A673 (cell line): ENCODE measurements around the gene BRAF.

ENCODE experiments used
- EZH2 ChIP-seq: fragments of 200-600 bp; sonication (generic); IDR thresholded peaks from 2 replicates; pipeline ENCODE4 v1.6.1; 2017; ENCODE audit warnings: borderline replicate concordance, low read depth, mild to moderate bottlenecking, mixed read lengths, antibody characterized with exemption, low read length; ENCODE audit not compliant: poor library complexity, severe bottlenecking
- TF ChIP-seq, protein P1 (sequence below): fragments of 300-800, 200-600 bp; sonication (generic); conservative IDR thresholded peaks from 2 replicates; pipeline ENCODE4 v1.5.1; 2017; ENCODE audit warnings: low read depth, mild to moderate bottlenecking, antibody characterized with exemption, low read length, moderate library complexity, mixed read lengths

DNA sequence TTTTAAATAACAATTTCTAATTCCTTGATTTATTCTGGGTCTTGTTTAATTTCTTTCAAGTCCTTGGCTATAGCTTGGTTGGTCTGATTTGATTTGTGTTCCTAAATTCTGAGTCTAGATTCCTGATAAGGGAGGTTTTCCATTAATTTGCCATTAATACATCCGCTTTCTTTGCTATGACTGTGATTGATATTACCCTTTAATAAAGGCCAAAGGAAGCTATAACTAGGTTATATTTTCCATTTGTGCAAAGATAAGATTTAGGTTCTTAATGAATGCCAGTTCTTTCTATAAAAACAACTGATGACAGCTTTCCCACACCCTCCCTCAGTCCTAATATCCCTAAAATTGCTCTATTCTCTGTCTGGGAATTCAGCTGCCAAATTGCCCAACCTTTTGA is 200.0 kb downstream of the BRAF start:
- TF ChIP-seq, protein P1, sequence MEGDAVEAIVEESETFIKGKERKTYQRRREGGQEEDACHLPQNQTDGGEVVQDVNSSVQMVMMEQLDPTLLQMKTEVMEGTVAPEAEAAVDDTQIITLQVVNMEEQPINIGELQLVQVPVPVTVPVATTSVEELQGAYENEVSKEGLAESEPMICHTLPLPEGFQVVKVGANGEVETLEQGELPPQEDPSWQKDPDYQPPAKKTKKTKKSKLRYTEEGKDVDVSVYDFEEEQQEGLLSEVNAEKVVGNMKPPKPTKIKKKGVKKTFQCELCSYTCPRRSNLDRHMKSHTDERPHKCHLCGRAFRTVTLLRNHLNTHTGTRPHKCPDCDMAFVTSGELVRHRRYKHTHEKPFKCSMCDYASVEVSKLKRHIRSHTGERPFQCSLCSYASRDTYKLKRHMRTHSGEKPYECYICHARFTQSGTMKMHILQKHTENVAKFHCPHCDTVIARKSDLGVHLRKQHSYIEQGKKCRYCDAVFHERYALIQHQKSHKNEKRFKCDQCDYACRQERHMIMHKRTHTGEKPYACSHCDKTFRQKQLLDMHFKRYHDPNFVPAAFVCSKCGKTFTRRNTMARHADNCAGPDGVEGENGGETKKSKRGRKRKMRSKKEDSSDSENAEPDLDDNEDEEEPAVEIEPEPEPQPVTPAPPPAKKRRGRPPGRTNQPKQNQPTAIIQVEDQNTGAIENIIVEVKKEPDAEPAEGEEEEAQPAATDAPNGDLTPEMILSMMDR: no peak
- TF ChIP-seq EZH2: no peak
